Aorta (tissue), 5 donors: ENCODE measurements around the gene CHRNB4. TPM values are rescaled to one million over a fixed set of nuclear protein-coding genes. Genes with fewer than 3 reads are reported as not detected.
"Not testable (repeated sequence)": the region's sequence is repeated elsewhere in the genome, so short reads cannot be mapped to it uniquely, and the experiment has no call there.

ENCODE experiments used
- ATAC-seq: fragments of 200-7000 bp; cut with Tn5 transposase; one replicate; pipeline ENCODE4 v1.9.1; 2022; ENCODE audit warnings: moderate library complexity; ENCODE audit not compliant: low FRiP score
- DNase-seq, 2 donors: peaks; one replicate each; pipeline ENCODE4 v3.0.0-alpha.2; 2020
- H3K27ac ChIP-seq, 2 donors: one replicate each; pipeline ENCODE4 v1.5.1; 2013; ENCODE audit warnings: low read length in 2 of 2, mild to moderate bottlenecking in 2 of 2, moderate library complexity in 2 of 2, control low read depth in 1 of 2, inconsistent platforms in 1 of 2, low read depth in 1 of 2
- H3K27me3 ChIP-seq, 2 donors: one replicate each; pipeline ENCODE4 v1.6.1; 2013; ENCODE audit warnings: control low read depth in 1 of 2, low read length in 1 of 2, mild to moderate bottlenecking in 1 of 2, moderate library complexity in 1 of 2; ENCODE audit not compliant: insufficient read depth in 2 of 2, control insufficient read depth in 1 of 2
- H3K36me3 ChIP-seq, 2 donors: one replicate each; pipeline ENCODE4 v1.6.1; 2013; ENCODE audit warnings: control low read depth in 1 of 2, low read length in 1 of 2, mild to moderate bottlenecking in 1 of 2; ENCODE audit not compliant: insufficient read depth in 2 of 2, control insufficient read depth in 1 of 2
- H3K4me1 ChIP-seq, 2 donors: one replicate each; pipeline ENCODE4 v1.6.1; 2013; ENCODE audit warnings: low read length in 2 of 2, control low read depth in 1 of 2, mild to moderate bottlenecking in 1 of 2, moderate library complexity in 1 of 2; ENCODE audit not compliant: insufficient read depth in 2 of 2, control insufficient read depth in 1 of 2
- H3K4me3 ChIP-seq, 2 donors: one replicate each; pipeline ENCODE4 v1.5.1; 2013; ENCODE audit warnings: low read length in 2 of 2, control low read depth in 1 of 2, mild to moderate bottlenecking in 1 of 2
- H3K9me3 ChIP-seq: one replicate; pipeline ENCODE4 v1.6.1; 2013; ENCODE audit warnings: mild to moderate bottlenecking, low read length; ENCODE audit not compliant: control insufficient read depth
- WGBS, 2 donors: extraction: QIAGEN DNeasy Blood & Tissue Kit; methylation state at CpG; one replicate each; pipeline ENCODE4 v1.1.7; 2013; 5-methylcytosine and 5-hydroxymethylcytosine counted together
- intact Hi-C, 2 donors: fragments of 100-400 bp; cut with DNase I; formaldehyde crosslinking; loops; one replicate each; pipeline versions ENCODE4 v1.14.2 to v1.15.0; 2022
- long read RNA-seq, 2 donors: library from polyadenylated mRNA; unstranded; transcript quantifications; one replicate each; pipeline ENCODE4 v2.0.0, GENCODE V29; 2020 to 2021
- polyA plus RNA-seq, 2 donors: library from polyadenylated mRNA; stranded (reverse); fragments of 200-250 nt; gene quantifications; one replicate each; pipeline ENCODE4 v1.2.3, GENCODE V29; 2013
- total RNA-seq, 2 donors: library from RNA; stranded (reverse); fragmentation: NEBNext Ultra II Directional; extraction: Animal tissue kit (Norgen Biotek cat#: 25700); gene quantifications; one replicate each; pipeline ENCODE4 v1.2.1, GENCODE V29; 2021
- donor health status: healthy with polysubstance abuse.
- donor health status: Bipolar disorder and iron deficiency.
- donor health status: DM: no; HTN: no; CAD: no.
- donor health status: DM: no; HTN: no; CAD: no.
- donor health status: DM: yes; HTN: yes; CAD: no.

CHRNB4 gene
- total RNA-seq, result not detected
- polyA plus RNA-seq, result not detected
- long read RNA-seq, donor 1, result 0 reads
- long read RNA-seq, donor 2, result 0 reads

DNA sequence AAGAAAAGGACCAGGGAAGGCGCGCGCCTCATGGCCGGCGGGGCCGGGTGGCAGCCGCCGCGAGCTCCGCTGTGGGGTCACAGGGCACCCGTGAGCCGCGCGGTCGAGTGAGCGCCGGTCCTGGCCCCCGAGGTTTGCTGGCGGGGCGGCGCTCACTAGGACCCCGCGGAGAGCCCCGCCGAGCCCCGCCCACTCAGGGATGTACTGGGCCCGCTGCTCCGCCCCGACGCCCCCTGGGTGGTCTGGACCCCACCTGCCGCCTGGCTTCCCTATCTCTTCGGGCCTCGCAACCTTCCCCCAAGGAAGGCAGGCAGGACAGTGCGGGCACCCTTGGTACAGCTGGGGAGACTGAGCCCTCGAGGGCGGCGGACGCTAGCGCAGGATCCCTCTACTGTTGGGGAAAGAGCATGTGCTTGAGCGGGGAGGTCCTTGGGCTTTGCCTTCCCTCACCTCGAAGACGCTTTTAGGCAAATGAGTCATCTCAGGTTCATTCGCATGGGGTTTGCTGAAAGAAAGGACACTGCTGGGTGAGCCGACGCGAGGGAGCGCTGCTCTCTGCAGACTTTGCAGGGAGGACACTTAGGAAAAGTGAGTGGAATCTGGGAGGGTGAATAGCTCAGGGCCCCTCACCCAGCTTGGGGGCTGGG, at the start of gene CHRNB4:
Gene CHRNB4, minus strand, starts transcription at position 109 of the 647 bp plus-strand sequence. Its CDS starts 77 bp downstream, at position 32.
- DNase-seq (peak in 1 of 2 donors; percentile 75), ATAC-seq (peak; percentile 61)
- peaks cover 0 to 3% of the 10 kb centered on the region in 2 donors for H3K4me1 ChIP-seq
- H3K27ac ChIP-seq, result no peak within 1 kb of the TSS
- peak within 1 kb of the TSS in 1 of 2 donors; percentile 30 for H3K4me3 ChIP-seq
- WGBS, 2 donors, result 14 to 21% methylated on average over 25 to 47 of the region's 47 CpGs
- no peaks in the 10 kb centered on the region for H3K9me3 ChIP-seq
- H3K27me3 ChIP-seq, result no peaks in the 10 kb centered on the region
- H3K36me3 ChIP-seq, result no peaks in the 10 kb centered on the region
- intact Hi-C loops, result loop anchor here in 1 of 2 donors (10.0 kb wide), 1 partner anchor 544 kb away; no protein-coding TSS in a partner anchor

DNA sequence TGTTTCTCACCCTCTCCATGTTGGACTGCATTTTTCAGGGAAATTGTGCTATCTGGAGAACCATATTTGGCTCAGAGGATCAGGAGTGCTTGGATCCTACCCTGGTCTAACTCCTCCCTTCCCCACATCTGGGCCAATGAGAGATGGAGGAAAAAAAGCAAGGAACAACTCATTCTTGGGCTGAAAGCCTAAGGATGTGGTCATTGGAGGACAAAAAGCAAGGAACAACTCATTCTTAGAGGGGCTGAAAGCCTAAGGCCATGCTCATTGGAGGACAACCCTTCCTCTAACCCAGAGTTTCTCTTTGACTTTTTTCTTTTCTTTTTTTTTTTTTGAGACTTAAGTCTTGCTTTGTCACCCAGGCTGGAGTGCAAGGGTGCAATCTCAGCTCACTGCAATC, 48.6 kb upstream of the CHRNB4 start:
- no peaks in the 10 kb centered on the region for H3K9me3 ChIP-seq
- no peaks in the 10 kb centered on the region for H3K36me3 ChIP-seq
- no peaks in the 10 kb centered on the region for H3K4me1 ChIP-seq
- H3K4me3 ChIP-seq, result no peak overlapping the region
- intact Hi-C loops, result no loop called here
- DNase-seq (no peak), ATAC-seq (no peak)
- no peak overlapping the region for H3K27ac ChIP-seq
- H3K27me3 ChIP-seq, result no peaks in the 10 kb centered on the region

GRCh38 chr15:78685925-78686324, 44.9 kb upstream of the CHRNB4 start:
- H3K27ac ChIP-seq, result no peak overlapping the region
- DNase-seq, result no peak
- WGBS, 2 donors, result 71 to 74% methylated on average over 8 of the region's 8 CpGs

GRCh38 chr15:78685159-78685921, 44.3 kb upstream of the CHRNB4 start:
- WGBS, 2 donors, result 36 to 37% methylated on average over 8 of the region's 8 CpGs
- DNase-seq, result no peak
- Histone ChIP-seq H3K9me3 (no peaks in the 10 kb centered on the region), H3K4me3 (no peak overlapping the region), H3K27ac (no peak overlapping the region), H3K27me3 (no peaks in the 10 kb centered on the region), H3K4me1 (no peaks in the 10 kb centered on the region), H3K36me3 (no peaks in the 10 kb centered on the region)
- intact Hi-C loops, result no loop called here
- ATAC-seq, result no peak

More at GRCh38 chr15:78685925-78686324, 44.9 kb upstream of the CHRNB4 start:
- no peaks in the 10 kb centered on the region for H3K36me3 ChIP-seq
- H3K27me3 ChIP-seq, result no peaks in the 10 kb centered on the region
- ATAC-seq, result no peak
- no peak overlapping the region for H3K4me3 ChIP-seq
- intact Hi-C loops, result no loop called here
- no peaks in the 10 kb centered on the region for H3K9me3 ChIP-seq
- H3K4me1 ChIP-seq, result no peaks in the 10 kb centered on the region

GRCh38 chr15:78684657-78685056, 43.6 kb upstream of the CHRNB4 start:
- H3K27me3 ChIP-seq, result no peaks in the 10 kb centered on the region
- no peaks in the 10 kb centered on the region for H3K36me3 ChIP-seq
- no peak overlapping the region for H3K27ac ChIP-seq
- H3K4me3 ChIP-seq, result no peak overlapping the region
- DNase-seq (no peak), ATAC-seq (no peak)
- H3K4me1 ChIP-seq, result no peaks in the 10 kb centered on the region
- 83 to 85% methylated on average over 2 of the region's 2 CpGs for WGBS, 2 donors
- intact Hi-C loops, result no loop called here
- no peaks in the 10 kb centered on the region for H3K9me3 ChIP-seq

DNA sequence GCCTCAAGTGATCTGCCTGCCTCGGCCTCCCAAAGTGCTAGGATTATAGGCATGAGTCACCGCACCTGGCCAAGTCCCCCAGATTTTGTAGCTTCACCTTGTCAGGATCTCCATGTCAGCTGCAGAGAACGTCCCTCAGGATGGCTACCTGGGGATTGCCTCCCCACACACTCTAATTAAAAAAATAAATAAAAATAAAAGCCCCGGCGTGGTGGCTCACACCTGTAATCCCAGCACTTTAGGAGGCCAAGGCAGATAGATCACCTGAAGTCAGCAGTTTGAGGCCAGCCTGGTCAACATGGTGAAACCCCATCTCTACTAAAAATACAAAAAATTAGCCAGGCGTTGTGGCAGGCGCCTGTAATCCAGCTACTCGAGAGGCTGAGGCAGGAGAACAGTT, 42.6 kb upstream of the CHRNB4 start:
- intact Hi-C loops, H3K4me3 ChIP-seq, H3K9me3 ChIP-seq, H3K4me1 ChIP-seq, H3K27ac ChIP-seq, ATAC-seq, DNase-seq, H3K27me3 ChIP-seq, H3K36me3 ChIP-seq: not testable (repeated sequence)
- WGBS, 2 donors, result 96 to 98% methylated on average over 8 of the region's 8 CpGs

DNA sequence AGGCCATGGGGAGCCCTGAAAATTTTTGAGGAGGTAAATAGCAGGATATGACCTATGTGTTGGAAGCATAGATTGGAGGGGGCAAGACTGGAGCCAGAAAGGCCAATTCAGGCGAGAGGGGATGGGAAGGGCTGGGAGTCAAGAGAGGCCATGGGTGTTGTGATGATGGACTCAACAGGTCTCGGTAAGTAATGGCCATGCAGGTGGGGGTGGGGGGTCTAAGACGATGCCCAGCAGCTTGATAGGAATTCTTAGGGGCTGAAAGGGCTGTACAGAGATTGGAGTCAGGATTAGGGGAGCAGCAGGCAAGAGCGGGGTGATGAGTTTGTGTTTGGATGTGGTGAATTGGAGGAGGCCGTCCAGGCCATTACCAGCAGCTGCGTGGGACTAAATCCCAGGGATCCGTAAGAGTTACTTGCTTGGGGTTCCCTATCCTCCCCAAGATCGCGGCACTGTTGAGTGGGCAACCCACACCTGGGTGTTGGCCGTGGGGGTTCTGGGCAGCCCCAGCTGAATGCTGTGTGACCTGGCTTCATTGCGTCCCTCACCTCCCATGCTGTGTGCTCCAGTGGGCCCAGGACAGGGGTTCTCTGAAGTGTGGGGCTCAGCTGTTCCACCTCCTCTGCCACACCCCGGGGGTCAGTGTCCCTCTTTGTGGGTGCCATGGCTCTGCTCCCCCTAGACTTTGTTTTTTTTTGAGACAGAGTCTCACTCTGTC, 41.8 kb upstream of the CHRNB4 start:
- ATAC-seq (no peak), DNase-seq (peak in 1 of 2 donors; percentile 3)
- Histone ChIP-seq H3K9me3 (no peaks in the 10 kb centered on the region), H3K36me3 (no peaks in the 10 kb centered on the region), H3K4me1 (no peaks in the 10 kb centered on the region), H3K27ac (no peak overlapping the region), H3K4me3 (no peak overlapping the region), H3K27me3 (no peaks in the 10 kb centered on the region)
- intact Hi-C loops, result no loop called here
- 93 to 95% methylated on average over 12 of the region's 12 CpGs for WGBS, 2 donors

- no peaks in the 10 kb centered on the region for H3K27me3 ChIP-seq
- H3K36me3 ChIP-seq, result no peaks in the 10 kb centered on the region
- WGBS, 2 donors, result 81 to 86% methylated on average over 5 of the region's 5 CpGs
- no peak for ATAC-seq
- H3K4me3 ChIP-seq, result no peak overlapping the region
- no peaks in the 10 kb centered on the region for H3K4me1 ChIP-seq
- no peak overlapping the region for H3K27ac ChIP-seq
- H3K9me3 ChIP-seq, result no peaks in the 10 kb centered on the region
- DNase-seq, result peak in 1 of 2 donors; percentile 25
- intact Hi-C loops, result no loop called here
These were observed 41.1 kb upstream of the CHRNB4 start for GRCh38 chr15:78682004-78682651.
